OCI-LY7 (cell line): Measurements from ENCODE around the gene AKR1B15.

ENCODE experiments used
- EZH2phosphoT487 ChIP-seq: fragments of 200-600 bp; sonication (generic); IDR thresholded peaks from 2 replicates; pipeline ENCODE4 v1.6.1; 2018; ENCODE audit warnings: low read depth, borderline replicate concordance, mild to moderate bottlenecking, mixed run types, antibody characterized with exemption, low read length, moderate library complexity, mixed read lengths
- TF ChIP-seq, protein P1 (sequence below): fragments of 200-600 bp; sonication (generic); conservative IDR thresholded peaks from 2 replicates; pipeline ENCODE4 v1.5.1; 2014; ENCODE audit warnings: mild to moderate bottlenecking, antibody characterized with exemption, low read length, moderate library complexity, mixed read lengths

- TF ChIP-seq EZH2phosphoT487 = no peak
- TF ChIP-seq, protein P1, sequence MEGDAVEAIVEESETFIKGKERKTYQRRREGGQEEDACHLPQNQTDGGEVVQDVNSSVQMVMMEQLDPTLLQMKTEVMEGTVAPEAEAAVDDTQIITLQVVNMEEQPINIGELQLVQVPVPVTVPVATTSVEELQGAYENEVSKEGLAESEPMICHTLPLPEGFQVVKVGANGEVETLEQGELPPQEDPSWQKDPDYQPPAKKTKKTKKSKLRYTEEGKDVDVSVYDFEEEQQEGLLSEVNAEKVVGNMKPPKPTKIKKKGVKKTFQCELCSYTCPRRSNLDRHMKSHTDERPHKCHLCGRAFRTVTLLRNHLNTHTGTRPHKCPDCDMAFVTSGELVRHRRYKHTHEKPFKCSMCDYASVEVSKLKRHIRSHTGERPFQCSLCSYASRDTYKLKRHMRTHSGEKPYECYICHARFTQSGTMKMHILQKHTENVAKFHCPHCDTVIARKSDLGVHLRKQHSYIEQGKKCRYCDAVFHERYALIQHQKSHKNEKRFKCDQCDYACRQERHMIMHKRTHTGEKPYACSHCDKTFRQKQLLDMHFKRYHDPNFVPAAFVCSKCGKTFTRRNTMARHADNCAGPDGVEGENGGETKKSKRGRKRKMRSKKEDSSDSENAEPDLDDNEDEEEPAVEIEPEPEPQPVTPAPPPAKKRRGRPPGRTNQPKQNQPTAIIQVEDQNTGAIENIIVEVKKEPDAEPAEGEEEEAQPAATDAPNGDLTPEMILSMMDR = no peak
Observed at GRCh38 chr7:134512271-134512670, 36.6 kb upstream of the AKR1B15 start.
